GM18951 (cell line): ENCODE results near the gene DOCK11.

Experiments used
- POLR2A ChIP-seq: IDR thresholded peaks from 4 replicates; pipeline ENCODE4 v1.6.1; 2011; ENCODE audit warnings: mild to moderate bottlenecking; ENCODE audit not compliant: insufficient read length, insufficient read depth; ENCODE audit errors: extremely low read depth
- in situ Hi-C: fragments of 300-500 bp; cut with MboI; formaldehyde crosslinking; loops from one replicate; pipeline ENCODE4 v1.12.0; 2022; ENCODE audit warnings: low sequenced_read_pairs, mixed read lengths, inconsistent platforms; ENCODE audit not compliant: unreplicated experiment

DOCK11 gene

GRCh38 chrX:118526149-118526548, 30.5 kb downstream of the DOCK11 start:
- in situ Hi-C loops: no loop called here
- TF ChIP-seq POLR2A: no peak

GRCh38 chrX:118528071-118528737, 32.6 kb downstream of the DOCK11 start:
- no peak for TF ChIP-seq POLR2A
- in situ Hi-C loops: no loop called here

DNA sequence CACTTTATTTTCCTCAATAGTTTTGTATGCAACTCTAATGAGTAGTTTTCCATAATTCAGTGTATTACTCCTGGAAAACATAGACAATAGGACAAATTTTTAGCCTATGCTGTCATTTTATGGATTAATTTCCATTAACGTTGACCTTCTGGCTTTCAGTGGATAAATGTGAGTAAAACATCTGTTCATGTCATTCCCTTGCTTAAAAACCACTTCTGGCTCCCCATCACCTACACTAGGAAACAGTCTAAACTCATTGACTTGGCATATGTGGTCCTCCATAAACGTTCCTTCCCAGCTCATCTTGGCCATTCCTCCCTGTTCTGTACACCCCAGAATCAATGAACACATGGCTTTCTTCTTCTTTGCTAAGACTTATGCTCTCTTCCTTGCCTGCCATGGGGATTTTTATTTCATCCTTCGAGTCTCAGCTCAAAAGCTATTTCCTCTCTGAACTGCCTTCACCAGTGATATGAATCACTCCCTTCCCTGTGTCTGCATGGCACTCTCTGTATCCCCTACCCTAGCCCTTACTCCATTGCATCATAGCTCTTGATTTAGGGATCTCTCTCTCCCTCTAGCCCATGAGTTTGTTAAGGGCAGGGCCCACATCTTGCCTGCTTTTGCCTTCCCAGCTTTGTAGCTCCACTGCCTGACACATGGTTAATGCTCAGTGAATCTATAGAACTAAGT, 34.8 kb downstream of the DOCK11 start:
- in situ Hi-C loops: no loop called here
- no peak for TF ChIP-seq POLR2A

DNA sequence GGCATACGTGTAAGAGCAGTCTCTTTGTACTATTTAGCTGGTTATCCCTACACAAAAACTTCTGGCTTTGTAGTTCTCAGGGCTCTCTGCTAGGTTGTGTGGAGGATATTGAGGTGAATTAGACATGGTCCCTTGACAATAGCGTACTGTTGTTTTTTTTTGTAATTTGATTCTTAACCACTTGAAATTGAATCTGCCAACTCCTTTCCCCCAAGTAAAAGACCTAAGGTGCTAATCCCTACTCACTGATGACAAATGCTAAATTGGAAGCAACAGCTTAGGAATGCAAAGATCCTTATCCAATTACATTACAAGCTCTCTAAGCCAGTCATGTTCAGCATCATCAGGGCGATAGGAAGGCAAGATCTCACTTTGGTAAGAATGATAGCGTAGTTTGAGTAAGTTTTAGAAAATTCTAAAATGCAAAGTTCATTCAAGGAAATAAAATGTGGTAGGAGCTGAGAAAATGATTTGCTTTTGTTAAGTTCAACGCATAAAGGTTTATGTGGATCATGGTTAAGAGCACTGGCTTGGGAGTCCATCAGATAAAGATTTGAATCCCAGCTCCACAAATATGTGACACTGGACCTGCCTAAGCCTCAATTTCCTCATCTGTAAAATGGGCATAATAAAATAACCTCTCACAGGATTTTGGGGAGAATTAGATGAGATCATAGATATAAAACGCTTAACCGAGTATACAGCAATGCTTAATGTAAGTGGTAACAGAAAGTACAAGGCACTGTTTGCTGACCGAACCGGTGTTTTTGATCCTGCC, 39.3 kb downstream of the DOCK11 start:
- in situ Hi-C loops: no loop called here
- TF ChIP-seq POLR2A: no peak

GRCh38 chrX:118536204-118536603, 40.6 kb downstream of the DOCK11 start:
- TF ChIP-seq POLR2A: no peak
- in situ Hi-C loops: no loop called here

DNA sequence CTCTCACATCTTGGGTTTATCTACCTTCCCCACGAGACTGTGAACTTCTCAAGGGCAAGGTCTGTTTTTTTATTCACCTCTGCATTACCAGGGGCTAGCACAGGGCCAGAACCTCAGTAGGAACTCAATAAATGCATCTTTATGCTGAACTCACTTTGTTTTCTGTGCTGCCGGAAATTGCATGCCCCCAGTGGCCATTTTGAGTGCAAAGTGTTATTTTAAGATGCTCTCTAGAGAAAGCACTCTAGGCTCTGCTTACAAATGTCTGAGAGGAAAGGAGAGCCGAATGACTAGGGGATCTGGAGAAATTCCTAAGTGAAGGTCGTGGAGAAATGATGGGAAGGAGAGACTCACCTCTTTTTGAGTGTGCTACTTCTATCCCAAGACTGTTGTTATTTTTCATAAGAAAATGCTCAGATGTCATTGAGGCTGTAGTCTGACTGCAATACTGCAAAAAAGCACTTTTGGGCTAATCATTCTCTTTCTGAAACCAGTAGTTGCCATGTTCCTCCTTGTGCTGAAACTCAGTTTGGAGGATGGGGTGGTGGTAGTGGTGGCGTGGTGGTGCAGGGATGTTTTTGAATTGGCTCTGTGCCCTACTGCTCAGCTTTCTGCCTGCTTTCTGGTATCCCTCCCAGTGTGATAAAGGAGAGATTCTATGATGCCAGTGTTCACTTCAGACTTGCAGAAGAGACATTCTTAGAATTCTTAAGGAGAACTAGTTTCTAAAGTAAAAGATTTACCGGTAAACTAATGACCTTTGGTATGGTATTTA, 41.3 kb downstream of the DOCK11 start:
- in situ Hi-C loops: no loop called here
- no peak for TF ChIP-seq POLR2A

DNA sequence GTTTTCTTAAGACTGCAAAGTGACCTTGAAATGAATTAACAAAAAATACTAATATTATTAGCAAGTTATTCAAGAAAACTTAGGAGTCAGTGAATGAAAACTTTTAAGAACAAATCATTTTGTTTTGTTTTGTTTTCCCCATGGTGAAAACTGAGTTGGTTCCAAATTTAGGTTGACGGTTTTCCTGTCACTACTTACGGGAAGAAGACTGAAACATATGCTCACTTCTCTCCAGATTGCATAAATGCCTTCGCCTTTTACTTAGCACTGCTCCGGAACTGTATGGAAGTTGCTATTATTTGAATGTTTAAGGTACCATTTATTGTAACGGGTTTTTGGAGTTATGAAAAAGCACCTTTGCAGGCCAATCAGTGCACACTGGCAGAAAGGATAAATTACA, 42.8 kb downstream of the DOCK11 start:
- in situ Hi-C loops: no loop called here
- TF ChIP-seq POLR2A: no peak

DNA sequence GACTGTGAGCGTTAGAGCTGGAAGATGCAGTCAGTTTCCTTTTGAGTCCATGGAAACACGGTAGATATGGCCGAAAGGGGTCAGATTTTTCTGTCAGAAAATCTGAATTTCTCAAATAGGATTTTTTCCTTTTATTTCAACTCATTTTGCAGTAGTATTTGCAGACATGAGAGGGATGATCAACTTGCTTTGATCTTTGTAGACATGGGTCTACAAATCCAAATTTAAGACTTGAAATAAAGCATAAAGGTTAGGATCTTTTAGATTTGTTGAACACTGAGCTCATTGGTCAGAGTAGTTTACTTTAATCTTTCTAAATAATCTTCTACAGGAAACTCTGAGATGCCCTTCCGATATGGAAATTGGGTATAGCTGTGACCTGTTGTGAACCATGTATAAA, 44.7 kb downstream of the DOCK11 start:
- no peak for TF ChIP-seq POLR2A
- in situ Hi-C loops: no loop called here

- TF ChIP-seq POLR2A: no peak
- in situ Hi-C loops: no loop called here
Measured at GRCh38 chrX:118541482-118541881, 45.9 kb downstream of the DOCK11 start.

DNA sequence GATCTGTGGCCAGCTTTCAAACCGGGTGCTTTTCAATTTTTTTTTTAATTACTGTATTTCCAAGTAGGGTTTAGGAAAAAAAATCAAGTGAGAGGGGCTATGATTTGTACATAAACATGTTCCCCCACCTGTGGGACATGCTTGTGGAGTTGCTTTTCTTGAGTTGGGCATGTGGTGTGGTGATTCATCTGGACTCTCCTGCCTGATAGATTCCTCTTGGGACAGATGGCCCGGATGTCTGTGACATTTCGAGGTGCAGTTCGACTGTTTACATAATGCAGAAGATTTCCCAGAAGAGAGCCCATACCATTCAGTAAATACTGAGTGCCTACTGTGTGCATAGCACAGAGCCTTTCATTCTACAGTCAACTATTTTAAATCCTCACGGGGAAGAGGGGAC, 49.9 kb downstream of the DOCK11 start:
- TF ChIP-seq POLR2A: no peak
- in situ Hi-C loops: no loop called here

GRCh38 chrX:118548841-118549240, 53.2 kb downstream of the DOCK11 start:
- in situ Hi-C loops: no loop called here
- TF ChIP-seq POLR2A: no peak

- TF ChIP-seq POLR2A: no peak
Measured at GRCh38 chrX:118550792-118551191, 55.2 kb downstream of the DOCK11 start.

GRCh38 chrX:118551426-118551825, 55.8 kb downstream of the DOCK11 start:
- in situ Hi-C loops: no loop called here
- no peak for TF ChIP-seq POLR2A

More at GRCh38 chrX:118550792-118551191, 55.2 kb downstream of the DOCK11 start:
- in situ Hi-C loops: no loop called here

- in situ Hi-C loops: no loop called here
- TF ChIP-seq POLR2A: no peak
Measured at GRCh38 chrX:118552121-118552900, 56.7 kb downstream of the DOCK11 start.
